ENCODE measurements around the gene TULP1. TPM values are rescaled to one million over a fixed set of nuclear protein-coding genes. Genes with fewer than 3 reads are reported as not detected.
"Not testable (repeated sequence)": the region's sequence is repeated elsewhere in the genome, so short reads cannot be mapped to it uniquely, and the experiment has no call there.

TULP1 gene
- total and polyA plus RNA-seq, 2 experiments from 2014 or later: 0.39 TPM; not detected in 1

- H3K36me3 ChIP-seq (replicated peaks; ENCODE audit: insufficient read depth, low read depth): no peaks in the 10 kb centered on the region
- no peaks in the 10 kb centered on the region for H3K9me2 ChIP-seq (replicated peaks; ENCODE audit: insufficient read depth)
- H3K9me3 ChIP-seq (ENCODE audit: low read depth): no peaks in the 10 kb centered on the region
- no peak overlapping the region for H2AFZ ChIP-seq
- no peaks in the 10 kb centered on the region for H4K20me1 ChIP-seq (ENCODE audit: insufficient read depth, poor library complexity, severe bottlenecking)
- DNase-seq (ENCODE audit: low spot score): no peak
- no peaks in the 10 kb centered on the region for H3K79me2 ChIP-seq
- no peak overlapping the region for H3K27ac ChIP-seq
- H3K27me3 ChIP-seq: no peaks in the 10 kb centered on the region
- WGBS (ENCODE audit: low lambda C conversion rate, missing lambda C conversion rate): 82% methylated on average over 3 of the region's 3 CpGs
- H3K4me1 ChIP-seq (ENCODE audit: insufficient read depth): peaks cover 4% of the 10 kb centered on the region
- no peak overlapping the region for H3K4me3 ChIP-seq
- TF ChIP-seq EZH2 (IDR thresholded peaks at IDR 0.05; ENCODE audit: borderline replicate concordance) (no peak), EZH2phosphoT487 (IDR thresholded peaks at IDR 0.05; ENCODE audit: low read depth, severe bottlenecking, unreplicated experiment) (no peak), CTCF (IDR thresholded peaks at IDR 0.05; ENCODE audit: poor library complexity) (no peak)
- no peak overlapping the region for H3K4me2 ChIP-seq
These were observed 26.5 kb upstream of the TULP1 start for GRCh38 chr6:35539223-35539622.

GRCh38 chr6:35535847-35536246, 23.2 kb upstream of the TULP1 start:
- not testable (repeated sequence) for H3K4me3 ChIP-seq; H2AFZ ChIP-seq; H3K4me1 ChIP-seq (ENCODE audit: insufficient read depth); H3K79me2 ChIP-seq; H3K9me2 ChIP-seq (replicated peaks; ENCODE audit: insufficient read depth); H3K9me3 ChIP-seq (ENCODE audit: low read depth); H3K4me2 ChIP-seq; DNase-seq (ENCODE audit: low spot score); H4K20me1 ChIP-seq (ENCODE audit: insufficient read depth, poor library complexity, severe bottlenecking); H3K36me3 ChIP-seq (replicated peaks; ENCODE audit: insufficient read depth, low read depth); H3K27me3 ChIP-seq; H3K27ac ChIP-seq
- WGBS (ENCODE audit: low lambda C conversion rate, missing lambda C conversion rate): 82% methylated on average over 6 of the region's 6 CpGs

- DNase-seq (ENCODE audit: low spot score): peak; percentile 53
- Histone ChIP-seq H3K79me2 (no peaks in the 10 kb centered on the region), H2AFZ (no peak overlapping the region), H3K9me2 (replicated peaks; ENCODE audit: insufficient read depth) (no peaks in the 10 kb centered on the region), H3K36me3 (replicated peaks; ENCODE audit: insufficient read depth, low read depth) (no peaks in the 10 kb centered on the region), H3K27me3 (no peaks in the 10 kb centered on the region), H3K27ac (peak overlapping the region; percentile 34), H3K4me2 (peak overlapping the region; percentile 34), H3K4me1 (ENCODE audit: insufficient read depth) (peaks cover 4% of the 10 kb centered on the region), H4K20me1 (ENCODE audit: insufficient read depth, poor library complexity, severe bottlenecking) (no peaks in the 10 kb centered on the region), H3K9me3 (ENCODE audit: low read depth) (no peaks in the 10 kb centered on the region), H3K4me3 (no peak overlapping the region)
- WGBS (ENCODE audit: low lambda C conversion rate, missing lambda C conversion rate): 36% methylated on average over 9 of the region's 11 CpGs
- no peak for TF ChIP-seq CTCF (IDR thresholded peaks at IDR 0.05; ENCODE audit: poor library complexity)
- TF ChIP-seq EZH2 (IDR thresholded peaks at IDR 0.05; ENCODE audit: borderline replicate concordance): no peak
- no peak for TF ChIP-seq EZH2phosphoT487 (IDR thresholded peaks at IDR 0.05; ENCODE audit: low read depth, severe bottlenecking, unreplicated experiment)
These were observed 21.9 kb upstream of the TULP1 start for GRCh38 chr6:35534407-35535170.

- peak overlapping the region; percentile 34 for H3K4me2 ChIP-seq
- H2AFZ ChIP-seq: no peak overlapping the region
- H4K20me1 ChIP-seq (ENCODE audit: insufficient read depth, poor library complexity, severe bottlenecking): no peaks in the 10 kb centered on the region
These were observed 21.3 kb upstream of the TULP1 start for GRCh38 chr6:35533981-35534380.

More at GRCh38 chr6:35533981-35534380, 21.3 kb upstream of the TULP1 start:
- no peak for DNase-seq (ENCODE audit: low spot score)
- WGBS (ENCODE audit: low lambda C conversion rate, missing lambda C conversion rate): 70% methylated on average over 6 of the region's 6 CpGs
- H3K4me3 ChIP-seq: no peak overlapping the region
- no peaks in the 10 kb centered on the region for H3K9me2 ChIP-seq (replicated peaks; ENCODE audit: insufficient read depth)
- H3K79me2 ChIP-seq: no peaks in the 10 kb centered on the region
- no peaks in the 10 kb centered on the region for H3K27me3 ChIP-seq
- no peaks in the 10 kb centered on the region for H3K9me3 ChIP-seq (ENCODE audit: low read depth)
- H3K36me3 ChIP-seq (replicated peaks; ENCODE audit: insufficient read depth, low read depth): no peaks in the 10 kb centered on the region
- H3K4me1 ChIP-seq (ENCODE audit: insufficient read depth): peaks cover 4% of the 10 kb centered on the region
- H3K27ac ChIP-seq: no peak overlapping the region
- TF ChIP-seq CTCF (IDR thresholded peaks at IDR 0.05; ENCODE audit: poor library complexity) (no peak), EZH2phosphoT487 (IDR thresholded peaks at IDR 0.05; ENCODE audit: low read depth, severe bottlenecking, unreplicated experiment) (no peak), EZH2 (IDR thresholded peaks at IDR 0.05; ENCODE audit: borderline replicate concordance) (no peak)
